ENCODE data around the gene CDNF.

DNA sequence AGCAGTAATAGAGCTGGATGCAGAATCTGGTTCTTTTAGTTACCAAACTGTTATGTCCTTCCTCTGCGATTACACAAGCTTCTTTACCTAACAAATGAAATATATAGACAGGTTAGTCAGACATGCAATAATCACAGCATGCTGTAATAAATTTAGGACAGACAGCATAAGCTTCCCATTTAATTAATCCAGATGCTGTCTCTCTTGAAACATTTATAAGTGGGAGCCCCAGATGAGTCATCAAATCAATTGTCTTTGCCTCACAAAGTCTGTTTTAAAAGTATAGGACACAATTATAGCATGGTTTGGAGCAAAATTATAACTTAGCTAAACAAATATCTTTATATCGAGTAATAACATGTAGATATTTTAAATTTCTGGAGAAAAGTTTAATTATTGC is 1.6 kb downstream of the CDNF start:
- TF ChIP-seq, protein P1, sequence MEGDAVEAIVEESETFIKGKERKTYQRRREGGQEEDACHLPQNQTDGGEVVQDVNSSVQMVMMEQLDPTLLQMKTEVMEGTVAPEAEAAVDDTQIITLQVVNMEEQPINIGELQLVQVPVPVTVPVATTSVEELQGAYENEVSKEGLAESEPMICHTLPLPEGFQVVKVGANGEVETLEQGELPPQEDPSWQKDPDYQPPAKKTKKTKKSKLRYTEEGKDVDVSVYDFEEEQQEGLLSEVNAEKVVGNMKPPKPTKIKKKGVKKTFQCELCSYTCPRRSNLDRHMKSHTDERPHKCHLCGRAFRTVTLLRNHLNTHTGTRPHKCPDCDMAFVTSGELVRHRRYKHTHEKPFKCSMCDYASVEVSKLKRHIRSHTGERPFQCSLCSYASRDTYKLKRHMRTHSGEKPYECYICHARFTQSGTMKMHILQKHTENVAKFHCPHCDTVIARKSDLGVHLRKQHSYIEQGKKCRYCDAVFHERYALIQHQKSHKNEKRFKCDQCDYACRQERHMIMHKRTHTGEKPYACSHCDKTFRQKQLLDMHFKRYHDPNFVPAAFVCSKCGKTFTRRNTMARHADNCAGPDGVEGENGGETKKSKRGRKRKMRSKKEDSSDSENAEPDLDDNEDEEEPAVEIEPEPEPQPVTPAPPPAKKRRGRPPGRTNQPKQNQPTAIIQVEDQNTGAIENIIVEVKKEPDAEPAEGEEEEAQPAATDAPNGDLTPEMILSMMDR (IDR thresholded peaks at IDR 0.05): no peak
- TF ChIP-seq POLR2A (IDR thresholded peaks at IDR 0.05): no peak
